ACHN (cell line): ENCODE data around the gene TEAD1.

ENCODE experiments used
- DNase-seq: peaks from one replicate; pipeline ENCODE4 v3.0.0-alpha.2; 2015
- in situ Hi-C: cut with HindIII; loops from 2 replicates; pipeline ENCODE4 v1.10.0; 2017; ENCODE audit warnings: low sequenced_read_pairs, low pct_ligation_motif_present, low pct_unique_long_range_greater_than_20kb

The TEAD1 gene

GRCh38 chr11:12768726-12769673 lies 94.8 kb downstream of the TEAD1 start:
- in situ Hi-C loops = no loop called here

DNA sequence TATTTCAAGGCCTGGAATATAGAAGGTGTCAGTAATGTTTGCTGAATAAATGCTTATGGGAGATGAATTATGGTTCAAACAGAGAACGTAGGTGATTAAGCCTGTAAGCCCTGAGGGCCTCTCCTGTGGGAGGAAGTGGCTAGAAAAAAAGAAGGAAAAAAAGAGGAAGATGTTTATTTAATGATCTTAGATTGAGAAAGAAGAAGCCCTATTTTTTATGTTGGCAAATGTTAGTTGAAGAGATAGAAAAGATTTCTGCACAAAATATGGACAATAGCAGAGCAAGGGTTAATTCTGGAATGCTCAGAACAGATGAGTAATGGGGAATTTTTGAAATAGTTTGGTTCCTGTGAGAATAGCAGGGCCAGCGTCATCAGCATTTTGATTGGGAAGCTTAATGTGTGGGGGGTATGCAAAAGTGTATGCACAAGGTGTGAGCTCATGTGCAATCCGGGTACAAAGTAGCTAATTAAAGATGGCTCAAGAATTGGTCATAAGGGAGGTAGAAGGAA lies 95.7 kb downstream of the TEAD1 start:
- in situ Hi-C loops = no loop called here
- peak; percentile 83 for DNase-seq

More at GRCh38 chr11:12768726-12769673, 94.8 kb downstream of the TEAD1 start:
- no peak for DNase-seq

GRCh38 chr11:12770435-12770834 lies 96.2 kb downstream of the TEAD1 start:
- no peak for DNase-seq
- in situ Hi-C loops = no loop called here

DNA sequence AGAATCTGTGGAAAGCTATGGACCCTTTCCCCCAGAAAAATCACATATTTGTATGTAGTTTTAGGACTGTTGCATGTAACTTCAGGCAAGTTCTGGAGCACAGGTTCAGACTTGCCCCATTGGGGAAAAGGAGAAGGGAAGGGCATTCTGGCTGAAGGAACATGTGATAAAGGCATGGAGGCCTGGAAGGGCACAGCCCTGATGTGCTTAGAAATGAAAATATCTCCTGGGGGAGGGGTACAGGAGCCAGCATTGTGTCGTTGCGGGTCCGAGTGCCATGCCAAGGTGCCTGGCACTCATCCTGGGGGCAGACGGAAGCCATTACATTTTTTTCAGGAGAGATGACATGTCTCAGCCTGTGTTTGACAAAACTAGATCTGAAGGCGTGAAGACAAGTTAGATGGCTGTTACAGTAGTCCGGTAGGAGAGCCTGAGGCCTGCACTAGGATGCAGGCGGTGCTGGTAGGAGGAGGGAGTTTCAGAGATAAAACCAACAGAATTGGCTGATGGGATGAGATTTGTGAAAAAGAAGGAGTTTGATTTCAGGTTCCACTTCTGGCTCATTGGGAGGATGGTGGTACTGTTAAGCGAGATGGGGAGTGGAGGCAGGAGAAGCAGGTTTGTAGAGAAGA lies 96.9 kb downstream of the TEAD1 start:
- in situ Hi-C loops = no loop called here
- no peak for DNase-seq

DNA sequence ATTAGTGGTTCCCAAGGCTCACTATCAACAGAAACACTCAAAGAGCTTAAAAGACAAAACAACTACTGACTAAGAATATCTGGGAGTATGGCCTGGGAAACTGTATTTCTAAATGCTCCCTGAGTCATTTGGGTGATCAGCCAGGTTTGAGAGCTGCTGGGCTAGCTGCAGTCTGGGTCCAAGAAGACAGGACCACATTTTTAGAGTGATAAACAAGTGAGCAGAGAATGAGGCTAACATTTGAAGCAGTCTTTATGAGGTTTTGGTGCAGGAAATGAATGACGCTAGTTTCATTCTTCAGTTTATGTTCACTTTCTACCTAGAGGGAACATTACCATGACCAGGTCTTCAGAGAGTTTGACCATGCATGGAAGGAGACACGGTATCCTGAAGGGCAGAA lies 97.7 kb downstream of the TEAD1 start:
- DNase-seq = no peak
- in situ Hi-C loops = no loop called here

GRCh38 chr11:12772324-12772723 lies 98.1 kb downstream of the TEAD1 start:
- in situ Hi-C loops = no loop called here
- no peak for DNase-seq

GRCh38 chr11:12773591-12773990 lies 99.4 kb downstream of the TEAD1 start:
- DNase-seq = no peak
- in situ Hi-C loops = no loop called here

DNA sequence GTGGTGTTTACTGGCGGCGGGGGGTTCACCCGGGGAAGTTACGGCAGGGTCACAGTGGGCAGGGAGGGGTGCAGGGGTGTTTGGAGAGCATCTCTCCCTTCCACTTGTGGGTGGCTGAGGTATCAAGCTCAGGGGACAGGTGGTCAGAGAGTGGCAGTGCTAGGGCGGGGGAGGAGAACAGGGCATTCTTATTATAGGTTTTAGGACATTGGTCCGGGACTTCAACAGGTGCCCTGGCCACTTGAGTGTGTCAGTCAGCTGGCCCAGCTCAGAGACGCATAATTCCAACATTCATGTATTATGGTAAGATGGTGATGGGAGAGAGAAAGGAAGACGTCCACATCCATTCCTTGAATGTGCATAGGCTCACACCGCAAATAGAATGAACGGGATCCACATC lies 101.7 kb downstream of the TEAD1 start:
- in situ Hi-C loops = no loop called here
- no peak for DNase-seq

DNA sequence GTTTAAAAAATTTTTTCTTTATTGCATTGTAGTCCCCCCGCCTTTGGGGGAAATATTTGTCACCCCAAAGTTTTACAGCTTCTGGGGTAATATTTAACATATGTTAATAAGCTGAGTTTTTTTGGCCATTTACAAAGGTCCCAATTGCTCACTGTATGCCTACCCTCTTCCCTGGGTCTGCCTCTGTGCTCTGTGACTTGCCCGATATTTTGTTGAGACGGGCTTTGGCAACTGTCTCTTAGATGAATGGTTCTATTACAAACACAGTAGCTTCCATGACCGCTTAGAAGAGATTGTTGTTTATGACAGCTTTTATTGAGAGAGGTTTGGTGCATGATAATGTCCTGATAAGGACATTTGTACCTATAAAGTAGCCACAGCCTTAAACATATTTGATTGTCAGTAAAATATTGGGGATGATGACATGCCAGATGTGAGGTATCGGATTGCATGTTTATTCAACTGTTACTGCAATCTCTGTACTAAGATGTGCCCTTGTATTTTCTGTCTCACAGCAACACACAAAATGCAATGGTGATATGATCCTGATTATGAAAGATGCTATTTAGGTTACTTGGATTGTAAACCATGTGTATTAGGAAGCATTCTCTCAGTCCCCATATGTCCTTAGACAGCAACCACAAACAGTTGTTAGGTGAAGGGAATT lies 103.1 kb downstream of the TEAD1 start:
- in situ Hi-C loops = no loop called here
- DNase-seq = no peak

- DNase-seq = no peak
- in situ Hi-C loops = no loop called here
Measured at GRCh38 chr11:12778240-12778905, 104.2 kb downstream of the TEAD1 start.

- in situ Hi-C loops = no loop called here
- DNase-seq = no peak
Measured at GRCh38 chr11:12783765-12784164, 109.5 kb downstream of the TEAD1 start.

DNA sequence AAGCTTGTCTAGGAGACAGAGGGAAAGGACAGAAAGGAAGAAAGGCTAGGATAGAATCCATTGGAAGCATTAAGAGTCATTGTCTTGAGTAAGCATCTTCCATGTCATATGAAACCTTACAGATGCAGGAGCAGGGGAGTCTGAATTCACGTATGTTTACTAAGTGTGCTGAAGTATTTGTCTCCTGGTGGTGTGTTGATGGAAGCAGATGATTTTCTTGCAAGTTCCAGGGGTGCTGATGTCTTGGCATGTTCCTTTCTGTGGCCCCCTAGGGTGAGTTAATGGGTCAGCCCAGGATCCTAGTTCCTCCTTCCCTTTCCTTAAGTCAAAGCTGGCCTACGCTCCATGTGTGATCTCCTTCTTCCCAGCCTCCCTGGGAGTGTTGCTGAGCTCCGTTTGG lies 110.2 kb downstream of the TEAD1 start:
- DNase-seq = no peak
- in situ Hi-C loops = no loop called here

DNA sequence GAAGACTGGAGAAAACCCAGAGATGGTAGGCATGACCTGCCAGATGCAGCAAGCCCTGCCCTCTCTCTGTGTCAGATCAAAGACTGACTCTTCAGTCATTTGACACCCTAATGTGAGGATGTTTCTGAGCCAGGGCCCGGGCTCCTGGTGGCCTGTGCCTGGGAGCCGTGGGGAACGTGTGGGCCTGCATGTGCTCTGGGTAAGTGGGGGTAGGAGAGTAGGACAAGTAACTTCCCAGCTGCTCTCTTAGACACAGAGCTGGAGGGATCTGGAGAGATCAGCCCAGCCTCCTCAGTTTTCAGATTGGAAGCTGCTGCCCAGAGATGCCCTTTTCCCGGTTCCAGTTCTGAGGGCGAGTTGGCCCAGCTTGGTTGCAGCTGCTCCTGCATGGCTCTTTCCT lies 110.8 kb downstream of the TEAD1 start:
- in situ Hi-C loops = no loop called here

DNA sequence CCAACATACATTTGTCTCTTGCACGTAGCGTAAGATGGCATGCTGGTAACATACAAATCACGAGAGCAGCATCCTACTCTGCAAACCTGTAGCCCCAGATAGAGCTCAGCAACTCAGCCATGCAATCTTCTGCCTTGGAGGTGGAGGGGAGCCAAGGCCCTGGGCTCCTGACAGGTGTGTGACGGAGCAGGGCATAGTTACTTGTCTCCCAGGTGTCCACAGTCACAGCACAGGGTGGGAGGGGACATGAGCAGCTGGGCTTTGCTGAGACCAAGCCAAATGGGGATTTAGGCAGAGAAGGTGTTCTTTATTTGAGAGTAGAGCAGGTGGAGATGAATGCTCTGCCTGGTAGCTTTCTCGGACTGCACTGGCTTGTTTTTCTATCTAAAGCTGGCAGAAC lies 111.7 kb downstream of the TEAD1 start:
- DNase-seq = no peak
- in situ Hi-C loops = no loop called here

More for the DNA sequence above, 110.8 kb downstream of the TEAD1 start:
- no peak for DNase-seq

GRCh38 chr11:12786450-12786849 lies 112.2 kb downstream of the TEAD1 start:
- DNase-seq = no peak
- in situ Hi-C loops = no loop called here

- no peak for DNase-seq
- in situ Hi-C loops = no loop called here
Measured at GRCh38 chr11:12786891-12787290, 112.7 kb downstream of the TEAD1 start.

DNA sequence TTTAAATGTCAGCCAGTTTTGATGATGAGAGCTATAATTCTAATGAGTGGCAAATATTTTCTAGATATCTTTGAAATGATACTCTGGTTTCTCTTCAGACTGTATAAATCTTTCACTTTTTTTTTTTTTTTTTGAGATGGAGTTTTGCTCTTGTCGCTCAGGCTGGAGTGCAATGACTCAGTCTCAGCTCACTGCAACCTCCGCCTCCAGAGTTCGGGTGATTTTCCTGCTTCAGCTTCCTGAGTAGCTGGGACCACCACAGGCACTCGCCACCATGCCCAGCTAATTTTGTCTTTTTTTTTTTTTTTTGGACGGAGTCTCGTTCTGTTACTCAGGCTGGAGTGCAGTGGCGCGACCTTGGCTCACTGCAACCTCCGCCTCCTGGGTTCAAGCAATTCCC lies 113.6 kb downstream of the TEAD1 start:
- in situ Hi-C loops = no loop called here
- peak; percentile 52 for DNase-seq

GRCh38 chr11:12789054-12789453 lies 114.8 kb downstream of the TEAD1 start:
- in situ Hi-C loops = no loop called here

More at GRCh38 chr11:12789054-12789453, 114.8 kb downstream of the TEAD1 start:
- no peak for DNase-seq
